ENCODE data around the gene USH2A. TPM values are rescaled to one million over a fixed set of nuclear protein-coding genes. Genes with fewer than 3 reads are reported as not detected.

USH2A gene
- total RNA-seq, 6 donors from 2014 or later = under 0.01 to 0.11 TPM; not detected in 4

DNA sequence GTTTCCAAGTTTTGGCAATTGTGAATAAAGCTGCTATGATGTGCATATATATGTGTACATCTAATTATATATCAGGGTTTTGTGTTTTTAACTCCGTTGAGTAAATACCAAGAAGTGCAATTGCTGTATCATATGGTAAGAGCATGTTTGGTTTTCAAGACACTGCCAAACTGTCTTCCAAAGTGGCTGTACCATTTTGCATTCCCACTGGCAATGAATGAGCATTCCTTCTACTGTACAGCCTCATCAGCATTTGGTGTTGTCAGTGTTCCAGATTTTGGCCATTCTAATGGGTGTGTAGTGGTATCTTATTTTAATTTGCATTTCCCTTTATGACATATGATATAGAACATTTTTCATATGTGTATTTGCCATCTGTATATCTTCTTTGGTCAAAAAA lies 246.3 kb downstream of the USH2A start:
- H3K9me3 ChIP-seq = no peaks in the 10 kb centered on the region
- H3K27ac ChIP-seq = no peak overlapping the region
- no peak for DNase-seq
- TF ChIP-seq EP300 (IDR thresholded peaks at IDR 0.05) (no peak), POLR2A (IDR thresholded peaks at IDR 0.05) (no peak), POLR2AphosphoS5 (IDR thresholded peaks at IDR 0.05) (no peak)
- TF ChIP-seq, protein P1, sequence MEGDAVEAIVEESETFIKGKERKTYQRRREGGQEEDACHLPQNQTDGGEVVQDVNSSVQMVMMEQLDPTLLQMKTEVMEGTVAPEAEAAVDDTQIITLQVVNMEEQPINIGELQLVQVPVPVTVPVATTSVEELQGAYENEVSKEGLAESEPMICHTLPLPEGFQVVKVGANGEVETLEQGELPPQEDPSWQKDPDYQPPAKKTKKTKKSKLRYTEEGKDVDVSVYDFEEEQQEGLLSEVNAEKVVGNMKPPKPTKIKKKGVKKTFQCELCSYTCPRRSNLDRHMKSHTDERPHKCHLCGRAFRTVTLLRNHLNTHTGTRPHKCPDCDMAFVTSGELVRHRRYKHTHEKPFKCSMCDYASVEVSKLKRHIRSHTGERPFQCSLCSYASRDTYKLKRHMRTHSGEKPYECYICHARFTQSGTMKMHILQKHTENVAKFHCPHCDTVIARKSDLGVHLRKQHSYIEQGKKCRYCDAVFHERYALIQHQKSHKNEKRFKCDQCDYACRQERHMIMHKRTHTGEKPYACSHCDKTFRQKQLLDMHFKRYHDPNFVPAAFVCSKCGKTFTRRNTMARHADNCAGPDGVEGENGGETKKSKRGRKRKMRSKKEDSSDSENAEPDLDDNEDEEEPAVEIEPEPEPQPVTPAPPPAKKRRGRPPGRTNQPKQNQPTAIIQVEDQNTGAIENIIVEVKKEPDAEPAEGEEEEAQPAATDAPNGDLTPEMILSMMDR (IDR thresholded peaks at IDR 0.05) = no peak
- no peaks in the 10 kb centered on the region for H3K36me3 ChIP-seq
- ATAC-seq (ENCODE audit: low FRiP score in 2 of 2) = no peak
- no peak overlapping the region for H3K4me3 ChIP-seq
- WGBS, 2 donors = 64 to 75% methylated on average over 1 of the region's 1 CpG
- no peaks in the 10 kb centered on the region for H3K27me3 ChIP-seq
- no peaks in the 10 kb centered on the region for H3K4me1 ChIP-seq

DNA sequence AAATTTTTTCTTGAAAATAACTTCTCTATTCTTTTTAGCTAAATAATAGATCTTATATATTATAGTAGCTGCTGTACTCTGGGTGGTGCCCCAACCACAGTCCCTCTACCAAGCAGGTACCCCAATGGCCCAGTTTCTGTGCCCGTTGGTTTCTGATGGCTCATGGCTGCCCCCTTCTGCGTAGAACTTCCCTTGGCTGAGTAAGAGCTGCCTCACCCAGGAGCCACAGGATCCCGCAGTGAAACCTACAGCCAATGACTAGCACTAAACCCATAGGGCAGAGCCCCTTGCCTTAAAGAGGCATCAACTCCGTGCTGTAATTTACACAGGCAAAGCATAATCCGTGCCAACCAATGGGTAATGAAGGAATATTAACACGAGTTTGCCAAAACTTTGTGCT lies 247.5 kb downstream of the USH2A start:
- no peak for TF ChIP-seq POLR2AphosphoS5 (IDR thresholded peaks at IDR 0.05)
- no peak for TF ChIP-seq EP300 (IDR thresholded peaks at IDR 0.05)
- TF ChIP-seq POLR2A (IDR thresholded peaks at IDR 0.05) = no peak
- TF ChIP-seq, protein P1 (IDR thresholded peaks at IDR 0.05) = no peak
- no peaks in the 10 kb centered on the region for H3K27me3 ChIP-seq
- H3K9me3 ChIP-seq = no peaks in the 10 kb centered on the region
- WGBS, 2 donors = 49 to 59% methylated on average over 6 of the region's 6 CpGs
- no peak overlapping the region for H3K4me3 ChIP-seq
- no peaks in the 10 kb centered on the region for H3K4me1 ChIP-seq
- H3K27ac ChIP-seq = no peak overlapping the region
- no peak for ATAC-seq (ENCODE audit: low FRiP score in 2 of 2)
- no peak for DNase-seq
- no peaks in the 10 kb centered on the region for H3K36me3 ChIP-seq

- WGBS, 2 donors = 79% methylated on average over 4 of the region's 4 CpGs
- H3K27me3 ChIP-seq = no peaks in the 10 kb centered on the region
- ATAC-seq (ENCODE audit: low FRiP score in 2 of 2) (no peak), DNase-seq (no peak)
- no peak overlapping the region for H3K27ac ChIP-seq
- no peak for TF ChIP-seq POLR2AphosphoS5 (IDR thresholded peaks at IDR 0.05)
- TF ChIP-seq, protein P1 (IDR thresholded peaks at IDR 0.05) = no peak
- no peak for TF ChIP-seq POLR2A (IDR thresholded peaks at IDR 0.05)
- no peak for TF ChIP-seq EP300 (IDR thresholded peaks at IDR 0.05)
- H3K36me3 ChIP-seq = no peaks in the 10 kb centered on the region
- H3K4me3 ChIP-seq = no peak overlapping the region
- no peaks in the 10 kb centered on the region for H3K9me3 ChIP-seq
- no peaks in the 10 kb centered on the region for H3K4me1 ChIP-seq
Measured at GRCh38 chr1:216173376-216173995, 249.8 kb downstream of the USH2A start.

DNA sequence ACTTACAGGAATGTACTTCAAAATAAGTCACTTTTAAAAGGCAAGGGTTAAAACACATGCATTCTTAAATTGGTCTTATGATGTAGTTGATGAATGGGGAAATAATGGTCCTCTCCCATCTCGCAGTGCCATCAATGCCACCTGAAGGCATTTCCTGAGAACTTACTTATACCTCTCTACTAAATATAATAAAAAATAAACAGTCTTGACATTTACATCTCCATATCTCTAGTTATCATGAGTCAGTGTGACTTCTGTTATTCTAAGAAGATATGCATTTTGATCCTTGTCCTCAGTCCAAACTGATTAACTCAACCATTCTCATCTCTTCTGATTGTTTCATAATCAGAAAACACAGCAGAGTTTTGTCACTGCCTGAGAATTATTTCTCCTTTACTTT lies 253.9 kb downstream of the USH2A start:
- 61 to 81% methylated on average over 1 of the region's 1 CpG for WGBS, 2 donors
- Histone ChIP-seq H3K27ac (no peak overlapping the region), H3K9me3 (no peaks in the 10 kb centered on the region), H3K4me3 (no peak overlapping the region), H3K27me3 (no peaks in the 10 kb centered on the region), H3K4me1 (no peaks in the 10 kb centered on the region), H3K36me3 (no peaks in the 10 kb centered on the region)
- TF ChIP-seq, protein P1 (IDR thresholded peaks at IDR 0.05) = no peak
- TF ChIP-seq POLR2AphosphoS5 (IDR thresholded peaks at IDR 0.05) = no peak
- TF ChIP-seq POLR2A (IDR thresholded peaks at IDR 0.05) = no peak
- TF ChIP-seq EP300 (IDR thresholded peaks at IDR 0.05) = no peak
- ATAC-seq (ENCODE audit: low FRiP score in 2 of 2) (no peak), DNase-seq (no peak)

DNA sequence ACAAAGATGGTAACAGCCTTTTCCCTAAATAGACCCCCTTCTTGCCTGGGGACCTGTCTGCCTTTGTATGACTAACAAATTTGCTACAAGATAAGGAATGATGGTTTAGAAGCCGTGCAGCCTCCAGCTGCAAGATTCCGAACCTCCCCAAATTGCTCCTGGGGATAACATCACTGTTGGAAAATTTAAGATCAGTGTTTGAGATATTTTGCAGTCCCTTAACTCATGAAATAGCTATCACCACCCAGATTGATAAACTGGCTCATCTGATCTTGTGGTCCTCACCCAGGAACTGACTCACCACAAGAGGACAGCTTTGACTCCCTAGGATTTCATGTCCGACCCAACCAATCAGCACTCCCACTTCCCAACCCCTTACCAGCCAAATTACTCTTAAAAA lies 254.7 kb downstream of the USH2A start:
- TF ChIP-seq EP300 (IDR thresholded peaks at IDR 0.05) (no peak), POLR2AphosphoS5 (IDR thresholded peaks at IDR 0.05) (no peak), POLR2A (IDR thresholded peaks at IDR 0.05) (no peak)
- TF ChIP-seq, protein P1 (IDR thresholded peaks at IDR 0.05) = no peak
- Histone ChIP-seq H3K27ac (no peak overlapping the region), H3K9me3 (no peaks in the 10 kb centered on the region), H3K27me3 (no peaks in the 10 kb centered on the region), H3K4me3 (no peak overlapping the region), H3K36me3 (no peaks in the 10 kb centered on the region), H3K4me1 (no peaks in the 10 kb centered on the region)
- peak in 1 of 2 donors; percentile 75 for ATAC-seq (ENCODE audit: low FRiP score in 2 of 2)
- no peak for DNase-seq
- 88 to 89% methylated on average over 3 of the region's 3 CpGs for WGBS, 2 donors
